Cardiac fibroblast (primary cell): ENCODE results near the gene IST1.

Experiments used
- DNase-seq, 2 donors: peaks; one replicate each; pipeline versions ENCODE4 v3.0.0 to v3.0.0-alpha.2; 2010; ENCODE audit warnings: low read depth in 2 of 2
- H3K4me3 ChIP-seq, 2 donors: replicated peaks in 1 of 2; 1 replicate in 1 of 2; 2 replicates in 1 of 2; pipeline ENCODE4 v1.5.1; 2011; ENCODE audit warnings: low read depth in 2 of 2, low read length in 2 of 2, mild to moderate bottlenecking in 2 of 2, moderate library complexity in 1 of 2
- TF ChIP-seq, protein P1 (sequence below): IDR thresholded peaks from one replicate; pipeline ENCODE4 v1.5.1; 2011; ENCODE audit warnings: low read depth, mild to moderate bottlenecking, low read length, inconsistent platforms

The IST1 gene

GRCh38 chr16:71852158-71852557 is 43.2 kb upstream of the IST1 start:
- TF ChIP-seq, protein P1, sequence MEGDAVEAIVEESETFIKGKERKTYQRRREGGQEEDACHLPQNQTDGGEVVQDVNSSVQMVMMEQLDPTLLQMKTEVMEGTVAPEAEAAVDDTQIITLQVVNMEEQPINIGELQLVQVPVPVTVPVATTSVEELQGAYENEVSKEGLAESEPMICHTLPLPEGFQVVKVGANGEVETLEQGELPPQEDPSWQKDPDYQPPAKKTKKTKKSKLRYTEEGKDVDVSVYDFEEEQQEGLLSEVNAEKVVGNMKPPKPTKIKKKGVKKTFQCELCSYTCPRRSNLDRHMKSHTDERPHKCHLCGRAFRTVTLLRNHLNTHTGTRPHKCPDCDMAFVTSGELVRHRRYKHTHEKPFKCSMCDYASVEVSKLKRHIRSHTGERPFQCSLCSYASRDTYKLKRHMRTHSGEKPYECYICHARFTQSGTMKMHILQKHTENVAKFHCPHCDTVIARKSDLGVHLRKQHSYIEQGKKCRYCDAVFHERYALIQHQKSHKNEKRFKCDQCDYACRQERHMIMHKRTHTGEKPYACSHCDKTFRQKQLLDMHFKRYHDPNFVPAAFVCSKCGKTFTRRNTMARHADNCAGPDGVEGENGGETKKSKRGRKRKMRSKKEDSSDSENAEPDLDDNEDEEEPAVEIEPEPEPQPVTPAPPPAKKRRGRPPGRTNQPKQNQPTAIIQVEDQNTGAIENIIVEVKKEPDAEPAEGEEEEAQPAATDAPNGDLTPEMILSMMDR, result no peak
- H3K4me3 ChIP-seq, result no peak overlapping the region
- DNase-seq, result no peak

- DNase-seq, result no peak
- no peak overlapping the region for H3K4me3 ChIP-seq
- TF ChIP-seq, protein P1, result no peak
These were observed 42.8 kb upstream of the IST1 start for GRCh38 chr16:71852561-71852960.

- no peak for DNase-seq
- TF ChIP-seq, protein P1, result no peak
- no peak overlapping the region for H3K4me3 ChIP-seq
These were observed 41.9 kb upstream of the IST1 start for GRCh38 chr16:71853413-71853812.

DNA sequence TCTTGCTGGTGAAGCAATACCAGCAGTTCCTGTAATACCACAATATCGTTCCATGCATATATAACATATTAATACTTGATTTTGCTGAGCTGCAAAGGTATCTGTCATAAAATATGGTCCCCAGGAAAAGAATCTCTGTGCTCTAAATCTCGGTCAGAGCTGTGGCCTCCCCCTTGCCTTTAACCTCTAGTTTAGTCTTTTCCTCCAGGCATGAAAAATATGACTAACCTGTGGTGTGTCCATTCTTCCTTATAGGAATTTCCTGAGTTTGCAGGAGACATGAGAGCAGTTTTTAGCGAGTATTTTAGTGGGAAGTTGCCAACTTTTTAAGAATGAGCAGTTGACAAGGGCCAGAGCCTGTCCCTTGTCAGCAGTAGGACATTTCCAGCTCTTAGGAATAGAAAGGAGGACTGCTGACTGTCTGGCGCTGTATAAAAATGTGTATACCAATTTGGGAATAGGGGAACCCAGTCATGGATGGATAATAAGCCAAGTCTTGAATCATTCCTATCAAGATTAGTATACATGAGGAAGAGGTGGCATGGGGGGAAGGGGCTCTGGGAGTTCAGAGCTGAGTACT is 40.9 kb upstream of the IST1 start:
- H3K4me3 ChIP-seq, result no peak overlapping the region
- TF ChIP-seq, protein P1, result no peak
- DNase-seq, result no peak

DNA sequence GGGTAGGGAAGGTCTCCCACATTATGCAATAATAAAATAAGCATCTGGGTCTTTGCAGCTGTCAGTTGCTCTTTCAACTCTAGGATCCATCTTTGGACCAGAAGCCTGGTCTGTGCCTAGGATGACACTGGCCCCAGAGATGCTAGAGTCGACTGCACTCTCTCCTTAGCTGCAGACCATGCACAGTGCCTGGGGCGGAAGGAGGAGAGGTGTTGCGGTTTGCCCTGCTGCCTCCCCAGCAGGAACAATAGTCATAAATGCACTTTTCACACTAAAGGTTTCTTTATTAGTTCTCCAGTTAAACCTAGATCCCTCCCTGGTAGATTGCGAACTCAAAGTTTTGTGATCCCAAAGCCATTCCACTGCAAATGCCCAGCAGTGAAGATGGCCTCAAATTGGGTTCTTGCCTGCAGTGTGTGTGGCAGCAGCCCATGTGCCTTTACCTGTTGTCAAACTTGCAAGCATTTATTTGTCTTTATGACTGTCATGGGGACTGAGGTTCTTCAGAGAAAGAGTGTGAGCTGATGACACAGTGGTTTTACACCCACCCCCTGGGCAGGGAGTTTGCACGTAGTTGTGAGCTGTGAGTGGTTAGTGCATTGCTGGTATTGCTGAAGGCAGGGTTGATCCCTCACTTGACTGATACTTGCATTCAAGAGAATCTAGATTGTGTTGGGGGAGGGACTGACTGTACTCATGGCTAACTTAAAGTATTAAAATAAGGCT is 39.2 kb upstream of the IST1 start:
- TF ChIP-seq, protein P1, result no peak
- no peak for DNase-seq
- H3K4me3 ChIP-seq, result no peak overlapping the region

- TF ChIP-seq, protein P1, result no peak
- no peak overlapping the region for H3K4me3 ChIP-seq
- no peak for DNase-seq
These were observed 35.4 kb upstream of the IST1 start for GRCh38 chr16:71859762-71860521.
